ENCODE data around the gene AIPL1.

- TF ChIP-seq CTCF (IDR thresholded peaks at IDR 0.05) (no peak), ZFX (IDR thresholded peaks at IDR 0.05; ENCODE audit: borderline replicate concordance) (no peak)
These were observed 16.3 kb upstream of the AIPL1 start for GRCh38 chr17:6450926-6451832.

Measured in 22Rv1 (cell line).